SKM-1 (cell line): ENCODE results near the gene CCDC154.

Experiments
- DNase-seq: peaks from one replicate; lab custom pipeline; 2025; ENCODE audit not compliant: unreplicated experiment; lab: John Stamatoyannopoulos, UW

Gene CCDC154

GRCh38 chr16:1438229-1439057 is 5.9 kb downstream of the CCDC154 start:
- no peak for DNase-seq

DNA sequence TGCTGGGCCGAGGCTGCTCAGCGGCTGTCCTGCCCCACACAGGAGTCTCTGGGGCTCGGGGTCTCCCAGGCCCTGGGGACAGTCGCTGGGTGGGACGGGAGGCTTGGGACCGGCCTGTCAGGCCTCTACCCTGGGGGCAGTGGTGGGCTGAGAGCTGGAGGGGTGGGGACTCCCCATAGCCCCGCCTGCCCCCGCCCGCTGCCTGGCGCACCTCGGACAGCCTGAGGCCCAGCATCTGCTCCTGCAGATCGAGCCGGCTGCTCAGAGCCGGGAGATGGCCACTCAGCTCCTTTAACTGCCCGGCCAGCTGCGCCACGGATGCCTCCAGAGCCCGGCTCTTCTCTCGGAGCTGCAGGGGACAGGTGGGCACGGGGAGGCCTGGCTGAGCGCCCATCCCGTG is 6.8 kb downstream of the CCDC154 start:
- no peak for DNase-seq

DNA sequence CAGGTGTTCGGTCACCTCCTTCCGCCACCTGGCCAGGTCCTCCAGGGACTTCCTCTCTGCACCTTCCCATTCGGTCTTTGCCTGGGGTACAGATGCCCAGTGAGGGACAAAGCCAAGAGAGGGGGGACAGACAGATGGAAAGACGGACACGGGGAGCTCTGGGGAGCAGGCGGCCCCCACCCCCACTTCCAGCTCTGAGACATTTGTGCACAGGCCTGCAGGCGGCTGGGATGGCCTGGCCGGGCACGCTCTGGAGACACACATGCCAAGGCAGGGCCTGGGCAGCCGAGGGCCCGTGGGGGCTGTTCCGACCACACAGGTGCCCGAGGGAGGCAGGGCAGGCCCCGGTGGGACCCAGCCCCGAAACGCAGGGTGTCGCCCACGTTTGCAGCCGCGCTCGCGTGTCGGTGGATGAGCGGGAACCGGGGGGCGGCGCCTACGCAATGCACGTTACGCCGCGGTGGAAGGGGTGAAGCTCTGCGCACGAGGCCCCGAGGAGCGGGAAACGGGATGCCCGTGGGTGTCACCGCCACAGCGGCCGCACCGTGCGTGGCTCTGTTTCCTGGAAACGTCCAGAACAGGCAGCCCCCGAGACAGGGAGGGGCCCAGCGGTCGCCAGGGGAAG is 7.5 kb downstream of the CCDC154 start:
- DNase-seq, result no peak

- no peak for DNase-seq
Observed at GRCh38 chr16:1435921-1436697, 8.2 kb downstream of the CCDC154 start.

DNA sequence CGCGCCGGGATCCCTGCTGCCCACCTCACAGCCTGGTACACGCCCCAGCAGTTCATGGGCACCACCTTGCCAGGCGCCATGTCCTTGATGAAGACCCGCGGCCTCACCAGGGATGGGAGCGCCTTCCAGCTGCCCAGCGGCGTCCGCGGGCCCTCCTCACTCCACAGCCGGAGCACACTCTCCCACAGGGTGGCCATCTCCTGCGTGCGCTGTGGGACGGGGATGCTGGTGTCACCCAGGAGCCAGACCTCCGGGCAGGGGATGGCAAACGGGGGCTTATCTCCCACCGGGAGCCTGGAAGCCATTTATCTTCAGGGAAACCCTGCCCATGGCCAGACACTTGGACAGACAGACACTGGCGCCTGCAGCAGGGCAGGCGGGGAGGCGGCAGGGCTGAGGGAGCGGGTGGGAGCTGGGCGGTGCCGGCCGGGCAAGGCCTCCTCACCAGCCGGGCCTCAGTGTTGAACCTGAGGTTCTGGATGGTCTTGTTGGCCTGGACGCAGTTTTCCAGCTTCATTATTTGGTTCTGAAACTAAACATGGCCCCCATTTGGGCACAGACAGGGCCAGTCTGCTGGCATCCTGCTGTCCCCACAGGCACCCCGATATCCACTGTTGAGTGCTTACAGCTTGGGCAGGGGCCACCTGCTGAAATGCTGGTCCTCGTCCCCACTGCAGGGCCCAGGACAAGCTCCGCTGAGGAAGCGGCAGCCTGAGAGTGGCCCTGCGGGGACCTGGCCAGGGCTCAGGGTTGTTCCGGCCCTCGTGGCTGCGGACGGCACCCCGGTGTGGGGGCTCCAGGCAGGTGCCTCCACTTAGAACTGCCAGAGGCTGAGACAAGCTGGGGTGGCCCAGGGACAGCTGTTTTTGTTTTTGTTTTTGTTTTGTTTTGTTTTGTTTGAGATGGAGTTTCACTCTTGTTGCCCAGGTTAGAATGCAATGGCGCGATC is 9.4 kb downstream of the CCDC154 start:
- no peak for DNase-seq

GRCh38 chr16:1433756-1434155 is 10.6 kb downstream of the CCDC154 start:
- DNase-seq, result no peak

DNA sequence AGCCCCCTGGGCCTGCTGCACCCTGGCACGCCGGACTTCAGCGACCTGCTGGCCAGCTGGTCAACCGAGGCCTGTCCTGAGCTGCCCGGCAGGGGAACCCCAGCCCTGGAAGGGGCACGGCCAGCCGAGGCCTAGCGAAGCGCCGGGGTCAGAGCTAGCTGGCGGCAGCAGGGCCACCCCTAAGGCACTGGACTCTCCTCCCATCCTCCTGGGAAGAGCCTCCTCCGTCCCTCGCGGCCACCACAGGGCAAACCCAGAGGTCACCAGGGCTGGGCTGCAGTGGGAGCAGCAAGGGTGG is 11.1 kb downstream of the CCDC154 start:
- no peak for DNase-seq

- no peak for DNase-seq
Observed at GRCh38 chr16:1432388-1433262, 11.7 kb downstream of the CCDC154 start.

GRCh38 chr16:1431497-1432270 is 12.7 kb downstream of the CCDC154 start:
- no peak for DNase-seq

DNA sequence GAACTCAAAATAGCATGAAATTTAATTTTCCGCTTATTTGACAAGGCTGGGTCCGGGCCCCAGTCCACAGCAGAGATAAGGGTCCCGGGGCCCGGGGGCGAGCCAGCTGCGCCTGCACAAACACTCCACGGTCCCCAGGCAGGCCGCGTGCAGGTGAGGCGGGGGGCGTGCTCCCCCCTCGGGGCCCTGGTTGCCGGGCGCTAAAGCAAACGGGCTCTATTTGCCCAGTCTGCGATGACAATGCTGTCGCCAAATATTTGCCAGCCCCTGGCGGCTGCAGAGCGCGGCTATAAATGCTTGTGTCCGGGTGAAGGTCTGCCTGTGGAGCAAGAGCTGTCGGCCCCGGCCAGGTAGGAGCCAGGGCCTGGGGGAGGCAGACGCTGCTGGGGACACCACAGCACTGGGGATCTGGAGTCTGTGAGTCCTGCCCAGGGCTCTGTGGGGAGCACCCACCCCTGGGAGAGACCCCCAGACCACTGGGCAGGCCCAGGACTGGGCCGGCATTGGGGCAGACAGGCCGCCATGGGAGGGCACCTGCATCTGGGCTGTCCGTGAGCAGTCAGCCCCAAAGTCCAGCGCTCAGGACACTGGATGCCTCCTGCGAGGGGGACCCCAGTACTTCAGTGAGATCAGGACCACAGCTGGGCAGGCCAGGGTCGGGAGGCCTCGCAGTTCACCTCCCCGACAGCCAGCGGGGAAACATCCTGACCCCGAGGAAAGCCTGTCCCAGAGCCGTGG is 13.4 kb downstream of the CCDC154 start, which contains the start of gene PERCC1:
Gene PERCC1 (plus strand): TSS at position 320 of the 738 bp plus-strand sequence. CDS start 1,516 bp downstream, outside the sequence.
- DNase-seq, result no peak

DNA sequence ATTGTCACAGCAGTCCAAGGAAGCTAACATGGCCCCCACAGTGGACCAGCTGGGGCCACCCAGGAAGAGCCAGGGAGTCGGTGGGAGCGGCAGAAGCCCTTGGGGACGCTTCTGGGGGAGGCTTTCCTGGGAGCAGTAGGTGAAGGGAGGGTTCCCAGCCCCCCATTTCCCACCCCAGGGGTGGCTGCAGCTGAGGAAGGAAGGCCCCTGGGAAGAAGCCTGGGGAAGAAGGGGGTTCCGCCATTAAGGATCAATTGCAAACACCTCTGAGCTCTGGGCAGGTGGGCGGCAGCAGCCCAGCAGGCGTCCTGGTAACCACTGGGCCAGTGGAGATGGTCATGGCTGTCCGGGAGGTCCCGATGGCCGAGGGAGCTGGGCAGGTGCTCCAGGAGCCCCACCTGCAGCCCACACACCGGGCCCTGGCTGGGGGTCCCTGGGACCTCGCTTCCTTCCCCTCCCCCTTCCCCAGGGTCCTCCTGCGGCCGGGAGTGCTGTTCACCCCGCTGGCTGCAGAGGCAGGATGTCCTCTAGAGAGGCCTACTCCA is 14.1 kb downstream of the CCDC154 start:
- DNase-seq, result no peak

GRCh38 chr16:1429631-1430030 is 14.7 kb downstream of the CCDC154 start:
- DNase-seq, result no peak

DNA sequence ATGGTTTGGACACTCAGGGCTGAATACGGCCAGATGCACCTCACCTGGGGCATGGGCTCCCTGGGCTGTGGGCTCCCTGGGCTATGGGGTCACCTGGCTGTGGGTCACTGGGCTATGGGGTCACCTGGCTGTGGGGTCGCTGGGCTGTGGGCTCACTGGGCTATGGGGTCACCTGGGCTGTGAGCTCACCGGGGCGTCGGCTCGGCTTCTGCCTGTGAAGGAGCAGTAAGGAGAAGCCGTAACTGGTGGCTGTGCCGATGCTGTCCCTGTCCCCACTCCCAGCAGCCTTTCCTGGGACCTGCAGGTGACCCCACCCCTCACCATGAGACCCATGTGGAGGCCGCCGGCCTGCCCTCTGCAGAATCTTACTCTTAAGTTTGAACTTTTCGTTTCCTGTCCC is 15.3 kb downstream of the CCDC154 start:
- DNase-seq, result no peak

GRCh38 chr16:1428511-1428910 is 15.8 kb downstream of the CCDC154 start:
- peak; percentile 35 for DNase-seq

- DNase-seq, result no peak
Observed at GRCh38 chr16:1427473-1428461, 16.6 kb downstream of the CCDC154 start.

GRCh38 chr16:1426734-1427471 is 17.5 kb downstream of the CCDC154 start:
- DNase-seq, result no peak
